Upper lobe of left lung (tissue), 6 donors: ENCODE results near the gene NKAIN2. TPM values are rescaled to one million over a fixed set of nuclear protein-coding genes. Genes with fewer than 3 reads are reported as not detected.

Experiments used
- ATAC-seq, 2 donors: fragments of 200-7000 bp; cut with Tn5 transposase; one replicate each; pipeline ENCODE4 v1.9.1; 2022; ENCODE audit warnings: mild to moderate bottlenecking in 2 of 2, moderate library complexity in 2 of 2; ENCODE audit not compliant: low FRiP score in 2 of 2
- DNase-seq, 2 donors: peaks; one replicate each; pipeline ENCODE4 v3.0.0-alpha.2; 2019 to 2020
- H3K27ac ChIP-seq, 4 donors: fragments of 200-600 bp; sonication (generic); one replicate each; pipeline ENCODE4 v1.5.1; 2016 to 2019
- H3K27me3 ChIP-seq, 4 donors: fragments of 200-600 bp; sonication (generic); one replicate each; pipeline ENCODE4 v1.5.1; 2017 to 2019
- H3K36me3 ChIP-seq, 4 donors: fragments of 200-600 bp; sonication (generic); one replicate each; pipeline ENCODE4 v1.5.1; 2016 to 2019
- H3K4me1 ChIP-seq, 4 donors: fragments of 200-600 bp; sonication (generic); one replicate each; pipeline ENCODE4 v1.5.1; 2018 to 2019
- H3K4me3 ChIP-seq, 4 donors: fragments of 200-600 bp; sonication (generic); one replicate each; pipeline ENCODE4 v1.5.1; 2017 to 2019; ENCODE audit warnings: mild to moderate bottlenecking in 2 of 4, moderate library complexity in 1 of 4
- H3K9me3 ChIP-seq, 4 donors: fragments of 200-600 bp; sonication (generic); one replicate each; pipeline ENCODE4 v1.5.1; 2018 to 2019
- CTCF ChIP-seq, 6 experiments: fragments of 450-650 bp in 4 of 6; fragments of 200-600 bp in 2 of 6; sonication (generic) in 2 of 6; IDR thresholded peaks; one replicate each; pipeline ENCODE4 v1.5.1; 2016 to 2019; ENCODE audit warnings: antibody characterized with exemption in 6 of 6
- EP300 ChIP-seq, 4 donors: sonication (generic); formaldehyde crosslinking; IDR thresholded peaks; one replicate each; pipeline ENCODE4 v1.5.1; 2017; ENCODE audit warnings: antibody characterized with exemption in 4 of 4, control low read depth in 2 of 4
- POLR2A ChIP-seq, 4 donors: fragments of 450-650 bp; IDR thresholded peaks; one replicate each; pipeline ENCODE4 v1.5.1; 2016 to 2017; ENCODE audit warnings: antibody characterized with exemption in 4 of 4, mild to moderate bottlenecking in 2 of 4
- POLR2AphosphoS5 ChIP-seq, 2 donors: sonication (generic); formaldehyde crosslinking; IDR thresholded peaks; one replicate each; pipeline ENCODE4 v1.5.1; 2017; ENCODE audit warnings: antibody characterized with exemption in 2 of 2
- WGBS, 2 donors: methylation state at CpG; one replicate each; pipeline ENCODE4 v1.1.5; 2017 to 2018; 5-methylcytosine and 5-hydroxymethylcytosine counted together
- total RNA-seq, 6 donors: library from RNA; depleted of rRNA in 4 of 6; stranded (reverse); fragments of >200 nt in 4 of 6; gene quantifications; one replicate each; pipeline versions ENCODE4 v1.1.0 to v1.2.1, GENCODE V29; 2016 to 2021
- donor health status: DM: no; HTN: no; CAD: no; lungs with moderate emphysema.
- donor health status: DM: no; HTN: yes; CAD: no; lungs with severe emphysema.

Gene NKAIN2
- total RNA-seq, 6 donors from 2014 or later: 0.13 to 0.20 TPM; not detected in 4

DNA sequence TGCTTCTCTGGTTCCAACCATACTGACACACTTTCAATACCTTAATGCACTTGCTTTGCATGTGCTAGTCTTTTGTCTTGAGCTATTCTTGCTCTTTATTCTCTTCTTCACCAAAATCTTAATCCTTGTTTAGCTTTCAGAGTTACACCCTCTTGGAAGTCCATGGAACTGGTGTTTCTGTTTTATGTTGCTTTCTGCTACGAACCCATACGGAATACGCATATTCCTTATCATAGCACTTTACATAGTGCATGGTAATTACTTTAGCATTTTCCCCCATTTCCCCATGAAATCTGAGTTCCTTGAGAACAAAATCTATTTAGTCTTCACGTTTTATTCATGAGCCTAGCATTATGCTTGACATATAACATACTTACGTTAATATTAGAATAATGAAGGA, 270.9 kb downstream of the NKAIN2 start:
- H3K27me3 ChIP-seq: no peaks in the 10 kb centered on the region
- no peak overlapping the region for H3K4me3 ChIP-seq
- H3K9me3 ChIP-seq: peaks cover 0 to 4% (median 0%) of the 10 kb centered on the region in 4 donors
- no peaks in the 10 kb centered on the region for H3K36me3 ChIP-seq
- H3K4me1 ChIP-seq: no peaks in the 10 kb centered on the region
- no peak overlapping the region for H3K27ac ChIP-seq
- TF ChIP-seq CTCF (IDR thresholded peaks at IDR 0.05) (no peak), POLR2A (IDR thresholded peaks at IDR 0.05) (no peak), POLR2AphosphoS5 (IDR thresholded peaks at IDR 0.05) (no peak), EP300 (IDR thresholded peaks at IDR 0.05) (no peak)
- no peak for ATAC-seq
- DNase-seq: no peak
- WGBS, 2 donors: 80 to 96% methylated on average over 5 of the region's 5 CpGs

GRCh38 chr6:124076336-124077048, 272.8 kb downstream of the NKAIN2 start:
- Histone ChIP-seq H3K4me1 (no peaks in the 10 kb centered on the region), H3K4me3 (no peak overlapping the region), H3K9me3 (peaks cover 0 to 4% (median 0%) of the 10 kb centered on the region in 4 donors), H3K36me3 (no peaks in the 10 kb centered on the region), H3K27ac (no peak overlapping the region), H3K27me3 (no peaks in the 10 kb centered on the region)
- WGBS, 2 donors: 46 to 52% methylated on average over 5 of the region's 5 CpGs
- DNase-seq (no peak), ATAC-seq (no peak)
- TF ChIP-seq POLR2A (IDR thresholded peaks at IDR 0.05) (no peak), CTCF (IDR thresholded peaks at IDR 0.05) (no peak), EP300 (IDR thresholded peaks at IDR 0.05) (no peak), POLR2AphosphoS5 (IDR thresholded peaks at IDR 0.05) (no peak)

DNA sequence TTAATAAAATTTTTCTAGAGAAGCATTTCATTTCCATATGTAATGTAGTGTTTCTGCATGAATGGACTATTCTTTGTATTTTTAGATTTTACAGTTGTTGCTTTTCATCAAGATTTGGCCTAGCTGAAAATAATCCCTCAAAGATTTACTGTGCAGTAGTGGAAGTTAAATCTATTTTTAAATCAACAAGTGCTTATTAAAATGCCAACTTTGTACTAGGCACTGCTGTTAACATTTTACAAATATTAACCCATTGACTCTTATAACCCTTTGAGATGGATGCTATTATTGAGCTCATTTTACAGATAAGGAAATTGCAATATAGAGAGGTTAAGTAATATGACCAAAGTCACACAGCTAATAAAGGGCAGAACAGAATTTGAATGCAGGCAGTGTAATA, 274.5 kb downstream of the NKAIN2 start:
- no peak for ATAC-seq

GRCh38 chr6:124080483-124080882, 276.8 kb downstream of the NKAIN2 start:
- Histone ChIP-seq H3K27ac (no peak overlapping the region), H3K4me1 (no peaks in the 10 kb centered on the region), H3K27me3 (no peaks in the 10 kb centered on the region), H3K9me3 (no peaks in the 10 kb centered on the region), H3K36me3 (no peaks in the 10 kb centered on the region), H3K4me3 (no peak overlapping the region)
- no peak for ATAC-seq
- no peak for DNase-seq
- TF ChIP-seq POLR2AphosphoS5 (IDR thresholded peaks at IDR 0.05): no peak
- TF ChIP-seq CTCF (IDR thresholded peaks at IDR 0.05): no peak
- no peak for TF ChIP-seq EP300 (IDR thresholded peaks at IDR 0.05)
- TF ChIP-seq POLR2A (IDR thresholded peaks at IDR 0.05): no peak
- 39 to 49% methylated on average over 1 of the region's 1 CpG for WGBS, 2 donors

More for the DNA sequence above, 274.5 kb downstream of the NKAIN2 start:
- Histone ChIP-seq H3K27me3 (no peaks in the 10 kb centered on the region), H3K9me3 (no peaks in the 10 kb centered on the region), H3K4me3 (no peak overlapping the region), H3K4me1 (no peaks in the 10 kb centered on the region), H3K36me3 (no peaks in the 10 kb centered on the region), H3K27ac (no peak overlapping the region)
- no peak for TF ChIP-seq EP300 (IDR thresholded peaks at IDR 0.05)
- no peak for TF ChIP-seq CTCF (IDR thresholded peaks at IDR 0.05)
- TF ChIP-seq POLR2A (IDR thresholded peaks at IDR 0.05): no peak
- no peak for TF ChIP-seq POLR2AphosphoS5 (IDR thresholded peaks at IDR 0.05)
- no peak for DNase-seq

GRCh38 chr6:124090491-124090890, 286.8 kb downstream of the NKAIN2 start:
- ATAC-seq (no peak), DNase-seq (no peak)
- Histone ChIP-seq H3K27me3 (no peaks in the 10 kb centered on the region), H3K27ac (no peak overlapping the region), H3K4me1 (no peaks in the 10 kb centered on the region), H3K9me3 (no peaks in the 10 kb centered on the region), H3K4me3 (no peak overlapping the region), H3K36me3 (no peaks in the 10 kb centered on the region)
- TF ChIP-seq CTCF (IDR thresholded peaks at IDR 0.05) (no peak), POLR2A (IDR thresholded peaks at IDR 0.05) (no peak), POLR2AphosphoS5 (IDR thresholded peaks at IDR 0.05) (no peak), EP300 (IDR thresholded peaks at IDR 0.05) (no peak)
- 65 to 68% methylated on average over 2 of the region's 2 CpGs for WGBS, 2 donors
